HG03520 (cell line): ENCODE measurements around the gene ASCC1.

Source experiments
- ATAC-seq: cut with Tn5 transposase; IDR thresholded peaks from one replicate; pipeline ENCODE4 v1.9.1; 2021; ENCODE audit warnings: mild to moderate bottlenecking, moderate library complexity; ENCODE audit not compliant: unreplicated experiment

Gene ASCC1

GRCh38 chr10:72086466-72087391 is 129.3 kb downstream of the ASCC1 start:
- no peak for ATAC-seq

GRCh38 chr10:72085864-72086465 is 130.1 kb downstream of the ASCC1 start:
- no peak for ATAC-seq

- ATAC-seq: no peak
These were observed 130.9 kb downstream of the ASCC1 start for GRCh38 chr10:72085166-72085565.

- no peak for ATAC-seq
These were observed 132.2 kb downstream of the ASCC1 start for GRCh38 chr10:72083790-72084459.

- no peak for ATAC-seq
These were observed 133.0 kb downstream of the ASCC1 start for GRCh38 chr10:72082856-72083789.

- ATAC-seq: no peak
These were observed 134.1 kb downstream of the ASCC1 start for GRCh38 chr10:72081772-72082590.

- no peak for ATAC-seq
These were observed 134.9 kb downstream of the ASCC1 start for GRCh38 chr10:72081210-72081609.

- no peak for ATAC-seq
These were observed 135.8 kb downstream of the ASCC1 start for GRCh38 chr10:72080042-72080975.

- no peak for ATAC-seq
These were observed 136.7 kb downstream of the ASCC1 start for GRCh38 chr10:72079356-72079755.

GRCh38 chr10:72077275-72077990 is 138.6 kb downstream of the ASCC1 start:
- ATAC-seq: no peak

GRCh38 chr10:72076756-72077155 is 139.3 kb downstream of the ASCC1 start:
- no peak for ATAC-seq

GRCh38 chr10:72075376-72076115 is 140.5 kb downstream of the ASCC1 start:
- ATAC-seq: no peak

- ATAC-seq: no peak
These were observed 141.3 kb downstream of the ASCC1 start for GRCh38 chr10:72074574-72075375.

- no peak for ATAC-seq
These were observed 142.1 kb downstream of the ASCC1 start for GRCh38 chr10:72073708-72074573.

GRCh38 chr10:72072639-72073038 is 143.4 kb downstream of the ASCC1 start:
- no peak for ATAC-seq

- ATAC-seq: no peak
These were observed 144.0 kb downstream of the ASCC1 start for GRCh38 chr10:72072046-72072445.
